SK-N-MC (cell line): ENCODE measurements around the gene DPH1.

Experiments used
- EZH2 ChIP-seq: fragments of 200-600 bp; sonication (generic); IDR thresholded peaks from one replicate; pipeline ENCODE4 v1.6.1; 2017; ENCODE audit warnings: antibody characterized with exemption
- POLR2AphosphoS5 ChIP-seq: IDR thresholded peaks from 2 replicates; pipeline ENCODE4 v1.6.1; 2012; ENCODE audit warnings: mild to moderate bottlenecking, low read depth, low read length, borderline replicate concordance

- TF ChIP-seq EZH2 (no peak), POLR2AphosphoS5 (no peak)
These were observed 24.2 kb downstream of the DPH1 start for GRCh38 chr17:2054262-2054511.
